ENCODE measurements around the gene VPS35L. TPM values are rescaled to one million over a fixed set of nuclear protein-coding genes. Genes with fewer than 3 reads are reported as not detected.

Gene VPS35L
- total RNA-seq, 1 experiment from 2014 or later = 55.5 TPM

DNA sequence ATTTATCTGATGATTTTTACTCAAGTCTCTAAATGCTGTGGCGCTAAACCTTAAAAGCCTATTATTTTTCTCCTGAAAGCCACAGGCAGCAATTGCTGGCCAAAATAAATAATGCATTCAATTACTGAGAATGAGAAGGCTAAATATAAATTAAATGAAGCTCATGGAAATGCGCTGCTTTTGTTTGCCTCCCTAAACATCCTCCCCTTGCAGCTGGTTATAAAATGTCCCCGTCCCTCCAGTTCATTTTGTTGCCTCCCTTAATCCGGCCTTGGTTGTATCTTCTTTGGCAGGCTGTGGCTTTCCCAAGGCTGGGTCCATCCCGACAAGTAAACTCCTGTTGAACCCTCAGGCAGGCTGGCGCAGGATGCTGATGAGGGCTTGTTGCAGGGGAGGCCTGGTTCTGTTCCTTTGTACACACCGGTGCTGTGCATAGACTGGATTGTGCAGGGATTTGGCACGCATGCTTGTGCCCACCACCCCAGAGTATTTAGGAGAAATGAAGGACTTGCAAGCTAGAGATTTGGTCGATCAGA, 99.8 kb downstream of the VPS35L start:
- H3K27me3 Mint-ChIP-seq (ENCODE audit: insufficient read depth, unreplicated experiment) = no peaks in the 10 kb centered on the region
- no peak overlapping the region for H3K4me3 Mint-ChIP-seq (ENCODE audit: unreplicated experiment)
- POLR2A ChIA-PET = no interaction called here
- no TSS peak for BruUV-seq (replicated peaks)
- TF ChIP-seq CTCF (IDR thresholded peaks at IDR 0.05; ENCODE audit: unreplicated experiment) = no peak
- H3K9me3 Mint-ChIP-seq (ENCODE audit: unreplicated experiment) = no peaks in the 10 kb centered on the region
- H3K27ac Mint-ChIP-seq (ENCODE audit: low read depth, unreplicated experiment) = no peak overlapping the region
- no peak for DNase-seq (ENCODE audit: unreplicated experiment)
- peaks cover 56% of the 10 kb centered on the region for H3K36me3 Mint-ChIP-seq (ENCODE audit: insufficient read depth, unreplicated experiment)
- H3K4me1 Mint-ChIP-seq (ENCODE audit: insufficient read depth, unreplicated experiment) = no peaks in the 10 kb centered on the region
- intact Hi-C loops (cut with micrococcal nuclease) = no loop called here
- CTCF ChIA-PET = interaction anchor here (0.7 kb wide), 1 partner anchor 741 kb away, joined by 5 read pairs; no protein-coding TSS in a partner anchor

- H3K36me3 Mint-ChIP-seq (ENCODE audit: insufficient read depth, unreplicated experiment) = peaks cover 44% of the 10 kb centered on the region
- intact Hi-C loops (cut with micrococcal nuclease) = no loop called here
- no peak for DNase-seq (ENCODE audit: unreplicated experiment)
- H3K27me3 Mint-ChIP-seq (ENCODE audit: insufficient read depth, unreplicated experiment) = no peaks in the 10 kb centered on the region
- ChIA-PET POLR2A (no interaction called here), CTCF (interaction anchor here (0.6 kb wide), 1 partner anchor 82 kb away, joined by 3 read pairs; no protein-coding TSS in a partner anchor)
- H3K4me1 Mint-ChIP-seq (ENCODE audit: insufficient read depth, unreplicated experiment) = no peaks in the 10 kb centered on the region
- no peak overlapping the region for H3K4me3 Mint-ChIP-seq (ENCODE audit: unreplicated experiment)
- TF ChIP-seq CTCF (IDR thresholded peaks at IDR 0.05; ENCODE audit: unreplicated experiment) = no peak
- H3K9me3 Mint-ChIP-seq (ENCODE audit: unreplicated experiment) = no peaks in the 10 kb centered on the region
- no TSS peak for BruUV-seq (replicated peaks)
- no peak overlapping the region for H3K27ac Mint-ChIP-seq (ENCODE audit: low read depth, unreplicated experiment)
Measured at GRCh38 chr16:19657831-19658230, 102.3 kb downstream of the VPS35L start.

DNA sequence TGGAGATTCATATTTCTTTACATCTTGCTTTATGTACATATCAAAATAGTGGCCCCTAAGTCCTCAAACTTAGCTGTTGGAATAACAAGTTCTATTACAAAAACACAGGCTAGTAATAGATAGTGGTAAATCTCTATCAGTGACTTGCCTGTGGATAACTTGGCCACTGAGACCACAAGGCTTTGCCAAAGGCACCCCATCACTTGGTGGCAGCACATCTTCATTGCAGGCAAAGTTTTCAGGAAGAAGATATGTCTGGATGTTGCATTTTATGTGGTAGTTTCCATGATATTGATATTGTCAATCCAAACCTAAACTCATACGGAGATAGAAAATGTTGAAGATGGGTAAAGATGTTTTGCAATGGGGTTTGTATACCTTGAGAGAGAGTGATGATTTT, 104.1 kb downstream of the VPS35L start:
- peaks cover 36% of the 10 kb centered on the region for H3K36me3 Mint-ChIP-seq (ENCODE audit: insufficient read depth, unreplicated experiment)
- ChIA-PET CTCF (interaction anchor here (1.2 kb wide), 1 partner anchor 12 kb away, joined by 3 read pairs; no protein-coding TSS in a partner anchor), POLR2A (no interaction called here)
- H3K9me3 Mint-ChIP-seq (ENCODE audit: unreplicated experiment) = no peaks in the 10 kb centered on the region
- TF ChIP-seq CTCF (IDR thresholded peaks at IDR 0.05; ENCODE audit: unreplicated experiment) = no peak
- no peaks in the 10 kb centered on the region for H3K4me1 Mint-ChIP-seq (ENCODE audit: insufficient read depth, unreplicated experiment)
- H3K4me3 Mint-ChIP-seq (ENCODE audit: unreplicated experiment) = no peak overlapping the region
- H3K27ac Mint-ChIP-seq (ENCODE audit: low read depth, unreplicated experiment) = no peak overlapping the region
- H3K27me3 Mint-ChIP-seq (ENCODE audit: insufficient read depth, unreplicated experiment) = no peaks in the 10 kb centered on the region
- no peak for DNase-seq (ENCODE audit: unreplicated experiment)
- no TSS peak for BruUV-seq (replicated peaks)
- intact Hi-C loops (cut with micrococcal nuclease) = no loop called here

GRCh38 chr16:19660432-19660831, 104.9 kb downstream of the VPS35L start:
- peaks cover 31% of the 10 kb centered on the region for H3K36me3 Mint-ChIP-seq (ENCODE audit: insufficient read depth, unreplicated experiment)
- CTCF ChIA-PET = interaction anchor here (0.6 kb wide), 1 partner anchor 8 kb away, joined by 3 read pairs; no protein-coding TSS in a partner anchor

More at GRCh38 chr16:19660432-19660831, 104.9 kb downstream of the VPS35L start:
- intact Hi-C loops (cut with micrococcal nuclease) = no loop called here
- peaks cover 5% of the 10 kb centered on the region for H3K9me3 Mint-ChIP-seq (ENCODE audit: unreplicated experiment)
- BruUV-seq (replicated peaks) = no TSS peak
- no peak overlapping the region for H3K27ac Mint-ChIP-seq (ENCODE audit: low read depth, unreplicated experiment)
- H3K4me1 Mint-ChIP-seq (ENCODE audit: insufficient read depth, unreplicated experiment) = no peaks in the 10 kb centered on the region
- no peaks in the 10 kb centered on the region for H3K27me3 Mint-ChIP-seq (ENCODE audit: insufficient read depth, unreplicated experiment)
- no peak for TF ChIP-seq CTCF (IDR thresholded peaks at IDR 0.05; ENCODE audit: unreplicated experiment)
- DNase-seq (ENCODE audit: unreplicated experiment) = no peak
- POLR2A ChIA-PET = no interaction called here
- H3K4me3 Mint-ChIP-seq (ENCODE audit: unreplicated experiment) = no peak overlapping the region
